Lower leg skin (tissue), 4 donors: ENCODE measurements around the gene PROM1. TPM values are rescaled to one million over a fixed set of nuclear protein-coding genes. Genes with fewer than 3 reads are reported as not detected.
A peak's percentile ranks its signal among the peaks of the same experiment; 100 is the strongest.

Source experiments
- DNase-seq, 2 donors: peaks; one replicate each; pipeline ENCODE4 v3.0.0-alpha.2; 2019; ENCODE audit warnings: low spot score in 2 of 2
- H3K4me3 ChIP-seq: fragments of 200-600 bp; sonication (generic); 2 replicates; pipeline ENCODE4 v1.5.1; 2017; ENCODE audit warnings: mild to moderate bottlenecking, low read depth; ENCODE audit not compliant: poor library complexity, severe bottlenecking
- POLR2A ChIP-seq, 2 donors: fragments of 450-650 bp; IDR thresholded peaks; one replicate each; pipeline ENCODE4 v1.6.1; 2016 to 2017; ENCODE audit warnings: antibody characterized with exemption in 2 of 2, mild to moderate bottlenecking in 1 of 2, moderate library complexity in 1 of 2
- WGBS, 2 donors: methylation state at CpG; one replicate each; pipeline ENCODE4 v1.1.5; 2018; 5-methylcytosine and 5-hydroxymethylcytosine counted together
- intact Hi-C: fragments of 100-400 bp; cut with DNase I; formaldehyde crosslinking; loops from one replicate; pipeline ENCODE4 v1.15.0; 2023; ENCODE audit warnings: low total_unique reads
- total RNA-seq, 4 donors: library from RNA; depleted of rRNA; stranded (reverse); fragments of >200 nt; gene quantifications; one replicate each; pipeline ENCODE4 v1.1.0, GENCODE V29; 2016
- TF ChIP-seq, protein P1 (sequence below), 3 donors: fragments of 450-650 bp; IDR thresholded peaks; one replicate each; pipeline ENCODE4 v1.5.1; 2016; ENCODE audit warnings: antibody characterized with exemption in 3 of 3, mild to moderate bottlenecking in 3 of 3, moderate library complexity in 2 of 3

PROM1 gene
- total RNA-seq, 4 donors from 2014 or later = 1.3 to 7.6 (median 2.9) TPM

DNA sequence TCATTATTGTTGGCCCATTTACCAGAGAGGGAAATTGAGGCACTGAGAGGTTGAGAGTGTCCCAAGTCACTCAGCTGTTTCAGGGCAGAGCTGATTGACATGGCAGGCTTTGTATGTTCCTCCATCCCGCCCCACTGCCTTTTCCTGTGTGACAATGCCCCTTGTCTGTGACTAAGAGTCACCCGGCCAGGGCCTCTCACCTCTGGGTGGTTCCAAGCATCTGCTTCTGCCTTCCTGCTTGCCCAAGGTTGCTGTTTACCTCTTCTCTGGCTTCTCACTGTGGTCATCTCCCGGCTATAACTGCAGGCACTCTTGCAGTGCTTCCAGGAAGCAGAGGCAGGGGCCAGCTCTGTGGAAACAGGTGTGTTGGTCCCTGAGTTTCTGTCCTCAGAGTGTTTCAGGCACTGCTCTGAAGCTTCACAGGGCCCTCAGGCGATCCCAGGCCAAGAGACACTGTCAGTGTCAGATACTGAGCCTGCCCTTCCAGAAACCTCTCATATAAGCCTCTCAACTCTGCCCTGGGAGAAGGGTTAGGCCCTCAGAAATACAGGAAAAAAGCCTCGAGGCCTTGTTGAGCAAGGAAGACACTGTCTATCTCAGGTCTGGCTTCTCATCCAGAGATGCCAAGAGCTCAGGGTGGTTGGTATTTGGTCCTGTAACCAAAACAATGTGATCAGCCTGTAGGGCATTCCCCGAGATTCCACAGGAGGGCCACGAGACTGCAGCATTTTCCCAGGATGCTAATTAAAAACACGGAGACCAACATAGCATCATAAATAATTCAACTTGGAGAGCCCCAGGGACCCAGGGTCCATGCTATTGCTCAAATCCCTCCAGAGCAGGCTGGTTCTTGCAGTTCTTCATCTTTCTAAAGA is 42.0 kb upstream of the PROM1 start:
- WGBS, 2 donors = 53 to 62% methylated on average over 7 to 8 of the region's 8 CpGs
- peak in 1 of 2 donors; percentile 69 for DNase-seq
- TF ChIP-seq, protein P1, sequence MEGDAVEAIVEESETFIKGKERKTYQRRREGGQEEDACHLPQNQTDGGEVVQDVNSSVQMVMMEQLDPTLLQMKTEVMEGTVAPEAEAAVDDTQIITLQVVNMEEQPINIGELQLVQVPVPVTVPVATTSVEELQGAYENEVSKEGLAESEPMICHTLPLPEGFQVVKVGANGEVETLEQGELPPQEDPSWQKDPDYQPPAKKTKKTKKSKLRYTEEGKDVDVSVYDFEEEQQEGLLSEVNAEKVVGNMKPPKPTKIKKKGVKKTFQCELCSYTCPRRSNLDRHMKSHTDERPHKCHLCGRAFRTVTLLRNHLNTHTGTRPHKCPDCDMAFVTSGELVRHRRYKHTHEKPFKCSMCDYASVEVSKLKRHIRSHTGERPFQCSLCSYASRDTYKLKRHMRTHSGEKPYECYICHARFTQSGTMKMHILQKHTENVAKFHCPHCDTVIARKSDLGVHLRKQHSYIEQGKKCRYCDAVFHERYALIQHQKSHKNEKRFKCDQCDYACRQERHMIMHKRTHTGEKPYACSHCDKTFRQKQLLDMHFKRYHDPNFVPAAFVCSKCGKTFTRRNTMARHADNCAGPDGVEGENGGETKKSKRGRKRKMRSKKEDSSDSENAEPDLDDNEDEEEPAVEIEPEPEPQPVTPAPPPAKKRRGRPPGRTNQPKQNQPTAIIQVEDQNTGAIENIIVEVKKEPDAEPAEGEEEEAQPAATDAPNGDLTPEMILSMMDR (IDR thresholded peaks at IDR 0.05) = no peak
- no peak for TF ChIP-seq POLR2A (IDR thresholded peaks at IDR 0.05)
- intact Hi-C loops = no loop called here
- no peak overlapping the region for H3K4me3 ChIP-seq

DNA sequence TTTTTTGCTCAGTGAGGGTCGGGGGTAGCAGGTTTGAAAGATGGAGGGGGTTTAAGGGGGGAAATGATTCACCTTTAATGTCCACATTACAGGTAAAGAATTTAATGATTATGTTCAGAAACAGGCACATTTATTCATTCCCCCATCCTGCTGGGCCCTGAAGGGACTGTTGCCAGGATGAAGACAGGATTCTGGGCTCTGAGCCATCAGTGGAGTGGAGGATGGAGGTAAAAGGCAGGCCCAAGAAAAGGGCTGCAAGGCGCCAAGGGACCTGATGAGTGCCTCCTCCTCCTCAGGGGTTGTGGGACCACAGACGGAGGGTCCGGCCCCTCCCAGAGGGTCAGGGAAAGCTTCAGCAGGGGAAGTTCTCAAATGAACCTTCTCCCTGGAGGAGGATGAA is 40.4 kb upstream of the PROM1 start:
- WGBS, 2 donors = 63 to 68% methylated on average over 4 of the region's 4 CpGs
- no peak overlapping the region for H3K4me3 ChIP-seq
- DNase-seq = peak in 1 of 2 donors; percentile 39
- intact Hi-C loops = no loop called here
- TF ChIP-seq POLR2A (IDR thresholded peaks at IDR 0.05) = no peak
- TF ChIP-seq, protein P1 (IDR thresholded peaks at IDR 0.05) = no peak

DNA sequence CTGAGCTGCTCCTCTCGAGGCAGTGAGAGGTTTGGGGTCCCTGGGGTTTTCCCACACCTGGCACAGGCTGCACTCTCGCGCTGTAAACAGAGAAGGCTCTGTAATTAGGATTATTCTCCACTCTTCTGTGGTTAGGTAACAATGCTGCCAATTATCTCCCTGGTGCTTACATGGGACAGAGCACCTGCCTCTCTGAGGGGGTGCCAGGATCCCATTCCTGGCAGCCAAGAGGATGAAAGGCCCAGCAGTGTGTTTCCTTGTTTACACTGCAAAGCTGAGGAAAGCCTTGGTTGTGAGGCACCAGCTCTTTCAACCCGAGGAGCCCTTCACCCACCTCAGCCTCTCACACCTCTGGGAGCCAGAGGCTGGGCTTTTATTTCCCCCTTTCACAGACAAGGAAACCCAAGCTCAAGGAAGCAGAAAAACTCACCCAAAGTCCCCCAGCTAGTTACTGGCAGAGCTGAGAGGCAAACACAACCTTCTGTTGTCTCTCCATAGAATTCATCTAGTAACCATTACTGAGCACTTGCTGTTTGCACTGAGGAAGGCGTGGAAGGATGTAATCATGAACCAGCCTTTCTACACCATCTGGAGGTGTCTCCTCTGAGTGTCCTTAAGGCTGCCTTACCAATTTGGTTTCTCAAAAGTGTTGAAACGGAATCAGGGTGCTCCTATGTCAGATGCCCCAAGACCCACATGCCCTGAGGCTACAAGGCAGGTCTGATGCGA is 39.7 kb upstream of the PROM1 start:
- intact Hi-C loops = no loop called here
- peak in 1 of 2 donors; percentile 42 for DNase-seq
- TF ChIP-seq, protein P1 (IDR thresholded peaks at IDR 0.05) = no peak
- TF ChIP-seq POLR2A (IDR thresholded peaks at IDR 0.05) = no peak
- WGBS, 2 donors = 53 to 66% methylated on average over 7 of the region's 7 CpGs
- no peak overlapping the region for H3K4me3 ChIP-seq

DNA sequence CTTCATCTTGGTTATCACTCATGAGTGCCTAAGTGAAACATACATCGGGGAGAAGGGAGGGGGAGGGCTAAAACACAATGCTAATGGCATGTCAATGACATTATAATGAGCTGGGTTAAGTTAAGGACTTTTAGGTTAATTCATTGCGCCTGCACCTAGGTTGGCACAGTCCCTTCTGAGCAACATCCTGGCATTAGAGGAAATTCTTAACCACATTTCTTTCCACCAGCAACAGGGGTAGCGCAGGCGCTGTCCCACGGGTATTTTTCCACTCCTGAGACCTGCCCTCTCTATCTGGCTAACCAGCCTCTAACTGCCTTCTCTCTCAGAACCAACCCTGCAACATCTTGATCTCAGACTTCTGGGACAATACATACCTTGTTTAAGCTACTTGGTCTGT is 39.0 kb upstream of the PROM1 start:
- 63 to 81% methylated on average over 5 of the region's 5 CpGs for WGBS, 2 donors
- TF ChIP-seq, protein P1 (IDR thresholded peaks at IDR 0.05) = no peak
- TF ChIP-seq POLR2A (IDR thresholded peaks at IDR 0.05) = no peak
- intact Hi-C loops = no loop called here
- peak in 1 of 2 donors; percentile 42 for DNase-seq
- no peak overlapping the region for H3K4me3 ChIP-seq

DNA sequence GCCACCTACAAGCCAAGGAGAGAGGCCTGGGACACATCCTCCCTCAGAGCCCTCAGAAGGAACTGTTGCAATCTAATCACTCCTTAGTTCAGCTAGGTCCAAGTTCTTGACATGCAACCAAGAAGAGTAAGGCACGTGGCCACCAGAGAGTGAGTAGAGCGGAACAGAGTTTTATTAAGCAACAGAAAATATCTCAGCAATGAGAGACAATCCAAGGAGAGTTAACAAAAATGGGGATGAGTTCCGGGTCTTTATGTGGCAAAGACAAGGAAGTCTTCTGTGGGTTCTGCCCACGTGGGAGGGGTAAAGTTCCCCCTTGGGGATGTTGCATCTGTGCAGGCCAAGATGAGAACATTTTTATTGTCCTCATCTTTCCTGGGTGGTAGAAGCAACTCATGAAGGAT is 38.5 kb upstream of the PROM1 start:
- intact Hi-C loops = no loop called here
- 68 to 71% methylated on average over 4 of the region's 4 CpGs for WGBS, 2 donors
- no peak overlapping the region for H3K4me3 ChIP-seq
- DNase-seq = no peak
- TF ChIP-seq POLR2A (IDR thresholded peaks at IDR 0.05) = no peak
- TF ChIP-seq, protein P1 (IDR thresholded peaks at IDR 0.05) = no peak
